Neural cell (in vitro differentiated cells): ENCODE data around the gene KLHL10. TPM values are rescaled to one million over a fixed set of nuclear protein-coding genes. Genes with fewer than 3 reads are reported as not detected.

Source experiments
- H2AFZ ChIP-seq: fragments of 200-600, 300-800 bp; sonication (generic), shearing (Covaris generic); 2 replicates; pipeline ENCODE4 v1.6.0; 2014; ENCODE audit warnings: low read depth, mild to moderate bottlenecking, antibody characterized with exemption, low read length, moderate library complexity
- H3F3A ChIP-seq: fragments of 200-600 bp; shearing (Covaris generic); 2 replicates; pipeline ENCODE4 v1.6.1; 2016; ENCODE audit warnings: mild to moderate bottlenecking, moderate library complexity, mixed read lengths, antibody characterized with exemption, low read length; ENCODE audit not compliant: insufficient read depth, poor library complexity, severe bottlenecking
- H3K27ac ChIP-seq: fragments of 200-600, 300-800 bp; sonication (generic), shearing (Covaris generic); 2 replicates; pipeline ENCODE4 v1.5.1; 2014; ENCODE audit warnings: mild to moderate bottlenecking, low read length, moderate library complexity
- H3K27me3 ChIP-seq: fragments of 300-800, 200-600 bp; sonication (generic), shearing (Covaris generic); 2 replicates; pipeline ENCODE4 v1.6.0; 2014; ENCODE audit warnings: mild to moderate bottlenecking, low read depth, low read length, moderate library complexity; ENCODE audit not compliant: insufficient read depth
- H3K36me3 ChIP-seq: fragments of 300-800, 200-600 bp; sonication (generic), shearing (Covaris generic); 2 replicates; pipeline ENCODE4 v1.5.1; 2014; ENCODE audit warnings: mild to moderate bottlenecking, antibody characterized with exemption, low read length, moderate library complexity; ENCODE audit not compliant: insufficient read depth
- H3K4me2 ChIP-seq: fragments of 300-800, 200-600 bp; sonication (generic), shearing (Covaris generic); 2 replicates; pipeline ENCODE4 v1.6.0; 2014; ENCODE audit warnings: mild to moderate bottlenecking, low read length
- H3K4me3 ChIP-seq: fragments of 300-800, 200-600 bp; sonication (generic), shearing (Covaris generic); 2 replicates; pipeline ENCODE4 v1.5.1; 2014; ENCODE audit warnings: mild to moderate bottlenecking, low read length, moderate library complexity
- H3K79me2 ChIP-seq: fragments of 200-600 bp; shearing (Covaris generic); replicated peaks from 2 replicates; pipeline ENCODE4 v1.6.0; 2014; ENCODE audit warnings: mild to moderate bottlenecking, low read length, moderate library complexity; ENCODE audit not compliant: insufficient read depth
- H3K9ac ChIP-seq: fragments of 300-800, 200-600 bp; sonication (generic), shearing (Covaris generic); 2 replicates; pipeline ENCODE4 v1.6.1; 2016; ENCODE audit warnings: mild to moderate bottlenecking, low read length, mixed read lengths
- H3K9me2 ChIP-seq: fragments of 200-600 bp; shearing (Covaris generic); 2 replicates; pipeline ENCODE4 v1.6.1; 2016; ENCODE audit warnings: mild to moderate bottlenecking, low read length, mixed read lengths; ENCODE audit not compliant: insufficient read depth
- H3K9me3 ChIP-seq: fragments of 200-600, 300-800 bp; sonication (generic), shearing (Covaris generic); 2 replicates; pipeline ENCODE4 v1.6.1; 2016; ENCODE audit warnings: mild to moderate bottlenecking, mixed run types, low read length, moderate library complexity, mixed read lengths
- H4K20me1 ChIP-seq: fragments of 200-600 bp; shearing (Covaris generic); 2 replicates; pipeline ENCODE4 v1.6.1; 2016; ENCODE audit warnings: mild to moderate bottlenecking, mixed run types; ENCODE audit not compliant: insufficient read depth
- EZH2 ChIP-seq: fragments of 200-600, 300-800 bp; shearing (Covaris generic), sonication (generic); IDR thresholded peaks from 2 replicates; pipeline ENCODE4 v1.6.1; 2014; ENCODE audit warnings: antibody characterized with exemption, low read length, borderline replicate concordance, mild to moderate bottlenecking; ENCODE audit not compliant: insufficient read depth, poor library complexity, severe bottlenecking
- SMC3 ChIP-seq: fragments of 450-650 bp; conservative IDR thresholded peaks from 2 replicates; pipeline ENCODE4 v1.6.1; 2014; ENCODE audit warnings: antibody characterized with exemption, mild to moderate bottlenecking, moderate library complexity; ENCODE audit not compliant: poor library complexity
- TAF1 ChIP-seq: IDR thresholded peaks from 2 replicates; pipeline ENCODE4 v1.6.1; 2012; ENCODE audit warnings: low read depth
- polyA plus RNA-seq: library from polyadenylated mRNA; depleted of rRNA; stranded (reverse); fragments of >200 nt; gene quantifications from 2 replicates; pipeline ENCODE4 v1.2.3, GENCODE V29; 2014
- small RNA-seq, 3 experiments: library from RNA; depleted of rRNA; stranded (forward); fragments of <200 nt; gene quantifications; one replicate each; pipeline ENCODE3, GENCODE V24; 2012
- TF ChIP-seq, protein P1 (sequence below): fragments of 450-650 bp; IDR thresholded peaks from 2 replicates; pipeline ENCODE4 v1.5.1; 2014; ENCODE audit warnings: antibody characterized with exemption, mild to moderate bottlenecking, moderate library complexity; ENCODE audit not compliant: poor library complexity, severe bottlenecking

KLHL10 gene
- polyA plus RNA-seq, 1 donor from 2014 or later = not detected

DNA sequence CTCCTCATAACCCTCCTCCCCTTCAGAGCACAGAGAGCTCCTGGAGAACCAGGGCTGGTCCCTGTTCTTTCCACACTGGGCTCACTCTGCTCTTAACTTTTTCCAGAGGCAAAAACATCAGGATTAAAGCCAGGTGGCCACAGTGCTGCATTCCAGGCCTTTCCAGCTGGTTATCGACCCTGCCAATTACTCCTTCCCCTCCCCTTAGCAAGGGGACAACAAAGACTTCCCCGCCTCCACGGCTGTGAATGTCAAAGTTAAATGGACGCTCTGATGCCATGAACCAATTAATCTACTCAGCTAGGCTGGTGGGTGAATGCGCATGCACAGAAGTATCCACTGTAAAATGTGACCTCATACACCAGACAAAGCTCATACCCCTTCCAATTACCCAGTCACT, 58.0 kb downstream of the KLHL10 start:
- Histone ChIP-seq H3K9ac (no peak overlapping the region), H3K79me2 (no peaks in the 10 kb centered on the region), H3F3A (no peaks in the 10 kb centered on the region), H2AFZ (no peak overlapping the region), H3K9me3 (no peaks in the 10 kb centered on the region), H3K4me3 (no peak overlapping the region), H3K27me3 (no peaks in the 10 kb centered on the region), H4K20me1 (no peaks in the 10 kb centered on the region), H3K9me2 (no peaks in the 10 kb centered on the region), H3K27ac (no peak overlapping the region), H3K4me2 (no peak overlapping the region), H3K36me3 (no peaks in the 10 kb centered on the region)
- TF ChIP-seq, protein P1, sequence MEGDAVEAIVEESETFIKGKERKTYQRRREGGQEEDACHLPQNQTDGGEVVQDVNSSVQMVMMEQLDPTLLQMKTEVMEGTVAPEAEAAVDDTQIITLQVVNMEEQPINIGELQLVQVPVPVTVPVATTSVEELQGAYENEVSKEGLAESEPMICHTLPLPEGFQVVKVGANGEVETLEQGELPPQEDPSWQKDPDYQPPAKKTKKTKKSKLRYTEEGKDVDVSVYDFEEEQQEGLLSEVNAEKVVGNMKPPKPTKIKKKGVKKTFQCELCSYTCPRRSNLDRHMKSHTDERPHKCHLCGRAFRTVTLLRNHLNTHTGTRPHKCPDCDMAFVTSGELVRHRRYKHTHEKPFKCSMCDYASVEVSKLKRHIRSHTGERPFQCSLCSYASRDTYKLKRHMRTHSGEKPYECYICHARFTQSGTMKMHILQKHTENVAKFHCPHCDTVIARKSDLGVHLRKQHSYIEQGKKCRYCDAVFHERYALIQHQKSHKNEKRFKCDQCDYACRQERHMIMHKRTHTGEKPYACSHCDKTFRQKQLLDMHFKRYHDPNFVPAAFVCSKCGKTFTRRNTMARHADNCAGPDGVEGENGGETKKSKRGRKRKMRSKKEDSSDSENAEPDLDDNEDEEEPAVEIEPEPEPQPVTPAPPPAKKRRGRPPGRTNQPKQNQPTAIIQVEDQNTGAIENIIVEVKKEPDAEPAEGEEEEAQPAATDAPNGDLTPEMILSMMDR = no peak
- TF ChIP-seq TAF1 = no peak

DNA sequence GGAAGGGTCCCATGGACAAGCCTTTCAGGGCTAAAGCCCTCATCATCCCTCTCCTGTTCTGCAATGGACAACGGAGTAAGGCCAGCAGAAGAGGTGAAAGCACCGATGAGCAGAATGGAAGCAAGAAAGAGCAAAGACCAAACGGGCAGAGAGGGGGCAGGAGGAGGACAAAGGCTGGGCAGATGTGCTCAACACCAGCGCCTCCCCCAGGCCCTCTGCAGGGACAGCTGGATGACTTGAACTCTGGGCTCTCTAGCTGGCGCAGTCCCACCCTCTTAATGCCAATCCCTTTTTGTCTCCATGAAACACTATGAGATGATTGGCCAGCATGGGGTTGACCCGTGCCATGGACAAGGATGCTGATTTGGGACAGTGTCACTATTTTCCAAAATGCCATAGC, 59.1 kb downstream of the KLHL10 start:
- no peak overlapping the region for H3K27ac ChIP-seq
- no peak overlapping the region for H2AFZ ChIP-seq
- H3F3A ChIP-seq = no peaks in the 10 kb centered on the region
- no peaks in the 10 kb centered on the region for H3K9me3 ChIP-seq
- no peak overlapping the region for H3K4me3 ChIP-seq
- H3K36me3 ChIP-seq = no peaks in the 10 kb centered on the region
- H3K79me2 ChIP-seq = no peaks in the 10 kb centered on the region
- no peaks in the 10 kb centered on the region for H3K27me3 ChIP-seq
- no peak overlapping the region for H3K9ac ChIP-seq
- no peak overlapping the region for H3K4me2 ChIP-seq
- H4K20me1 ChIP-seq = no peaks in the 10 kb centered on the region
- no peak for TF ChIP-seq SMC3
- TF ChIP-seq, protein P1 = no peak
- no peak for TF ChIP-seq EZH2
- H3K9me2 ChIP-seq = no peaks in the 10 kb centered on the region

Small RNA genes within 50 kb of the gene (small RNA-seq; reads per million reads assigned to genes)
- gene AC125257.2 = 0 reads per million in 3 experiments

Other genes with a start within 250 kb of the KLHL10 start
- gene KRT16, start 225.1 kb upstream of the KLHL10 start, polyA plus RNA-seq = not detected in 2 replicates
- 0.78 TPM in 1 of 2 replicates, not detected in the other for gene KRT17, start 213.2 kb upstream of the KLHL10 start, polyA plus RNA-seq
- 257 and 258 TPM in 2 replicates for gene EIF1, start 148.9 kb upstream of the KLHL10 start, polyA plus RNA-seq
- not detected in 2 replicates for gene GAST, start 125.5 kb upstream of the KLHL10 start, polyA plus RNA-seq
- 0.79 and 1.5 TPM in 2 replicates for gene HAP1, start 103.2 kb upstream of the KLHL10 start, polyA plus RNA-seq
- 46.1 and 82.2 TPM in 2 replicates for gene JUP, start 51.1 kb upstream of the KLHL10 start, polyA plus RNA-seq
- 17.8 and 20.5 TPM in 2 replicates for gene P3H4, start 25.9 kb upstream of the KLHL10 start, polyA plus RNA-seq
- 3.5 and 7.6 TPM in 2 replicates for gene FKBP10, start 24.8 kb upstream of the KLHL10 start, polyA plus RNA-seq
- gene NT5C3B, start 1.6 kb upstream of the KLHL10 start, polyA plus RNA-seq = 272 and 281 TPM in 2 replicates
- 30.3 and 31.1 TPM in 2 replicates for gene KLHL11, start 27.6 kb downstream of the KLHL10 start, polyA plus RNA-seq
- 136 and 148 TPM in 2 replicates for gene ACLY, start 81.1 kb downstream of the KLHL10 start, polyA plus RNA-seq
- gene ODAD4, start 92.8 kb downstream of the KLHL10 start, polyA plus RNA-seq = 5.2 and 5.7 TPM in 2 replicates
- 27.7 and 29.6 TPM in 2 replicates for gene CNP, start 129.0 kb downstream of the KLHL10 start, polyA plus RNA-seq
- gene DNAJC7, start 179.6 kb downstream of the KLHL10 start, polyA plus RNA-seq = 107 and 126 TPM in 2 replicates
- gene NKIRAS2, start 182.3 kb downstream of the KLHL10 start, polyA plus RNA-seq = 60.2 and 69.9 TPM in 2 replicates
- 3.0 and 5.2 TPM in 2 replicates for gene C17orf113, start 212.8 kb downstream of the KLHL10 start, polyA plus RNA-seq